ENCODE results near the gene TEAD1. TPM values are rescaled to one million over a fixed set of nuclear protein-coding genes. Genes with fewer than 3 reads are reported as not detected.

Gene TEAD1
- total and polyA plus RNA-seq, 4 donors, result 9.1 to 38.4 (median 10.7) TPM

- TF ChIP-seq MAX (IDR thresholded peaks at IDR 0.05) (no peak), GABPA (IDR thresholded peaks at IDR 0.05 in 1 of 2, conservative IDR thresholded peaks at IDR 0.05 in 1 of 2) (no peak), YY1 (IDR thresholded peaks at IDR 0.05) (no peak)
These were observed 240.9 kb downstream of the TEAD1 start (continued) for GRCh38 chr11:12915093-12915492.

GRCh38 chr11:12917822-12918221, 243.6 kb downstream of the TEAD1 start:
- Histone ChIP-seq H3K36me3 (ENCODE audit: control insufficient read depth in 4 of 4, insufficient read depth in 3 of 4, low read depth in 1 of 4, low read length in 3 of 4) (peaks cover 0 to 3% (median 2%) of the 10 kb centered on the region in 4 donors), H3K9me3 (ENCODE audit: control insufficient read depth in 4 of 4, low read length in 3 of 4) (no peaks in the 10 kb centered on the region), H3K27me3 (ENCODE audit: control insufficient read depth in 4 of 4, insufficient read depth in 4 of 4, low read length in 3 of 4) (no peaks in the 10 kb centered on the region), H3K4me3 (ENCODE audit: low read depth in 1 of 3, low read length in 3 of 3) (no peak overlapping the region), H3K27ac (ENCODE audit: low read depth in 1 of 2, low read length in 2 of 2) (no peak overlapping the region), H3K9ac (ENCODE audit: low read depth in 1 of 2, low read length in 2 of 2) (no peak overlapping the region), H3K4me1 (ENCODE audit: control insufficient read depth in 4 of 4, insufficient read depth in 4 of 4, low read length in 3 of 4) (no peaks in the 10 kb centered on the region)
- WGBS, result 84% methylated on average over 1 of the region's 1 CpG
- TF ChIP-seq HNF4G (IDR thresholded peaks at IDR 0.05) (no peak), JUND (IDR thresholded peaks at IDR 0.05) (no peak), NR2F2 (IDR thresholded peaks at IDR 0.05) (no peak), FOXA2 (IDR thresholded peaks at IDR 0.05) (no peak), EGR1 (IDR thresholded peaks at IDR 0.05; ENCODE audit: low read depth in 2 of 2) (no peak)
- DNase-seq (ENCODE audit: low spot score), result no peak

GRCh38 chr11:12918667-12919066, 244.4 kb downstream of the TEAD1 start:
- TF ChIP-seq FOXA1 (IDR thresholded peaks at IDR 0.05) (no peak), RAD21 (IDR thresholded peaks at IDR 0.05) (no peak), FOXA2 (IDR thresholded peaks at IDR 0.05) (no peak), CTCF (IDR thresholded peaks at IDR 0.05; ENCODE audit: low read depth, low read length, missing input control) (no peak), MAX (IDR thresholded peaks at IDR 0.05) (no peak), ZBTB33 (IDR thresholded peaks at IDR 0.05) (no peak), HNF4A (conservative IDR thresholded peaks at IDR 0.05) (no peak), EGR1 (IDR thresholded peaks at IDR 0.05; ENCODE audit: low read depth in 2 of 2) (no peak), REST (IDR thresholded peaks at IDR 0.05) (no peak), RXRA (IDR thresholded peaks at IDR 0.05) (no peak), YY1 (IDR thresholded peaks at IDR 0.05) (no peak), TAF1 (conservative IDR thresholded peaks at IDR 0.05) (no peak), HNF4G (IDR thresholded peaks at IDR 0.05) (no peak), ATF3 (IDR thresholded peaks at IDR 0.05) (no peak), NR2F2 (IDR thresholded peaks at IDR 0.05) (no peak), JUND (IDR thresholded peaks at IDR 0.05) (no peak), SP1 (IDR thresholded peaks at IDR 0.05) (no peak), GABPA (IDR thresholded peaks at IDR 0.05 in 1 of 2, conservative IDR thresholded peaks at IDR 0.05 in 1 of 2) (no peak)
- no peaks in the 10 kb centered on the region for H3K9me3 ChIP-seq (ENCODE audit: control insufficient read depth in 4 of 4, low read length in 3 of 4)
- no peaks in the 10 kb centered on the region for H3K4me1 ChIP-seq (ENCODE audit: control insufficient read depth in 4 of 4, insufficient read depth in 4 of 4, low read length in 3 of 4)
- 97% methylated on average over 4 of the region's 4 CpGs for WGBS
- H3K9ac ChIP-seq (ENCODE audit: low read depth in 1 of 2, low read length in 2 of 2), result no peak overlapping the region
- no peak for DNase-seq (ENCODE audit: low spot score)
- no peaks in the 10 kb centered on the region for H3K27me3 ChIP-seq (ENCODE audit: control insufficient read depth in 4 of 4, insufficient read depth in 4 of 4, low read length in 3 of 4)
- H3K27ac ChIP-seq (ENCODE audit: low read depth in 1 of 2, low read length in 2 of 2), result no peak overlapping the region
- H3K36me3 ChIP-seq (ENCODE audit: control insufficient read depth in 4 of 4, insufficient read depth in 3 of 4, low read depth in 1 of 4, low read length in 3 of 4), result peaks cover 0 to 3% (median 2%) of the 10 kb centered on the region in 4 donors
- no peak overlapping the region for H3K4me3 ChIP-seq (ENCODE audit: low read depth in 1 of 3, low read length in 3 of 3)

Measured in liver (tissue), 9 donors.